NT2/D1 (cell line): ENCODE data around the gene ZNF880.

Experiments
- SUZ12 ChIP-seq: IDR thresholded peaks from 2 replicates; pipeline ENCODE4 v1.6.1; 2011; ENCODE audit not compliant: insufficient read length, insufficient read depth; ENCODE audit errors: extremely low read depth
- YY1 ChIP-seq: IDR thresholded peaks from 2 replicates; pipeline ENCODE4 v1.6.1; 2011; ENCODE audit not compliant: insufficient read length, insufficient read depth
- ZNF274 ChIP-seq: IDR thresholded peaks from 2 replicates; pipeline ENCODE4 v1.6.1; 2011; ENCODE audit warnings: mild to moderate bottlenecking, low read depth, low read length

DNA sequence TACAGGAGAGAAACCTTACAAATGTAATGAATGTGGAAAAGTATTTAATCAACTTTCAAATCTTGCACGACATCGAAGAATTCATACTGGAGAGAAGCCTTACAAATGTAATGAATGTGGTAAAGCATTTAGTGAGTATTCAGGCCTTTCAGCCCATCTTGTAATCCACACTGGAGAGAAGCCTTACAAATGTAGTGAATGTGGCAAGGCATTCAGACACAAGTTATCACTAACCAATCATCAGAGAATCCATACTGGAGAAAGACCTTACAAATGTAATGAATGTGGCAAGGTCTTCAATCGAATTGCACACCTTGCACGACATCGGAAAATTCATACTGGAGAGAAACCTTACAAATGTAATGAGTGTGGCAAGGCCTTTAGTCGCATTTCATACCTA is 47.3 kb upstream of the ZNF880 start:
- TF ChIP-seq YY1: no peak
- TF ChIP-seq SUZ12: no peak
- TF ChIP-seq ZNF274: peak; percentile 34; the same call in 1 of the 2 replicates
